Left renal cortex interstitium (tissue), 4 donors: ENCODE results near the gene XRCC3. TPM values are rescaled to one million over a fixed set of nuclear protein-coding genes. Genes with fewer than 3 reads are reported as not detected.

ENCODE experiments used
- DNase-seq, 4 donors: peaks; one replicate each; pipeline ENCODE4 v3.0.0-alpha.2; 2013; ENCODE audit warnings: low read depth in 4 of 4, low spot score in 2 of 4, missing footprints in 1 of 4
- polyA plus RNA-seq, 4 donors: library from polyadenylated mRNA; unstranded; fragments of 120-200 nt; gene quantifications; one replicate each; pipeline ENCODE4 v1.2.1, GENCODE V29; 2013; ENCODE audit not compliant: insufficient read length in 4 of 4

The XRCC3 gene
- polyA plus RNA-seq, 4 donors = 12.2 to 25.0 (median 17.6) TPM

DNA sequence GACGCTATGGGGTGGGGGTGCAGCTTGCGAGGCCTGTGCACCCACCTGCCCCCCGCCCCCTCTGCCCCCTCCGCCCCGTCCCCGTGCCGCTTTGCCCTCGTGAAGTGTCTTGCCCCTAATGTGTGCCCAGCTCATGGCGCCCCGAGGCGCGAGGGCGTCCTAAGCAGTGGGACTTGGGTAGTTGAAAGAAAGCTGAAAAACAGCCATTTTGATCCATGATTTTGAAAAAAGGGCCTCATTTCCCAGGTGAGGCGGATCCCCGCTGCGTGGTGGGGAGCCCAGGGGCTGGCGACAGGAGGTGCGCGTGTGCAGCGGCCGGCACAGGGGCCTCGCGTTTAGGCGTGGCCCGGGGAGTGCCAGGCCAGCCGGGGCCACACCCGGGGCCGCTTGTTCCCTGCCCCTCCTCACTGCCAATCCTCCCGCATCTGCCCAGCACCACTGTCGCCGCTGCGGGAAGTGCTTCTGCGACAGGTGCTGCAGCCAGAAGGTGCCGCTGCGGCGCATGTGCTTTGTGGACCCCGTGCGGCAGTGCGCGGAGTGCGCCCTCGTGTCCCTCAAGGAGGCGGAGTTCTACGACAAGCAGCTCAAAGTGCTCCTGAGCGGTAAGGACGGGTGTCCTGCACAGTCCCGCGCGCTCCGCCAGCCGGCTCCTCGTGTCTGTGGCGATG, 12.2 kb upstream of the XRCC3 start:
- DNase-seq = peak in 1 of 4 donors; percentile 41

DNA sequence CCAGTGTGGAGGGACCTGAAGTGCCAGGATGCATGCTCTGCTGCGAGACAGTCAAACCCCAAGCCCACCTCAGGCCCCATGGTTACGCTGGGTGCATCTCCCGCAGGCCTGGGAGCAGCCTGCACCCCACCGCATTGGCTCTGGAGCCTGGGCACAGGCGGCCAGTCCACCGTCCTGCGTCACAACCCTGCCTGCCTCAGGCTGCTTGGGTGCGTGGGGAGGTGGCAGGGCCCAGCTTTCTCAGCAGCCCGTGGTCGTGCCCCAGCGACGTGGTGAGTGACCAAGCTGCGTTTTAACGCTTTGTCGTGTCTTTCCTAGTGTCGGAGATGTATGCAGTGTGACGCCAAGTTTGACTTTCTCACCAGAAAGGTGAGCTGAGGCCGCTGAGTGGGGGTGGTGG, 11.2 kb upstream of the XRCC3 start:
- no peak for DNase-seq

DNA sequence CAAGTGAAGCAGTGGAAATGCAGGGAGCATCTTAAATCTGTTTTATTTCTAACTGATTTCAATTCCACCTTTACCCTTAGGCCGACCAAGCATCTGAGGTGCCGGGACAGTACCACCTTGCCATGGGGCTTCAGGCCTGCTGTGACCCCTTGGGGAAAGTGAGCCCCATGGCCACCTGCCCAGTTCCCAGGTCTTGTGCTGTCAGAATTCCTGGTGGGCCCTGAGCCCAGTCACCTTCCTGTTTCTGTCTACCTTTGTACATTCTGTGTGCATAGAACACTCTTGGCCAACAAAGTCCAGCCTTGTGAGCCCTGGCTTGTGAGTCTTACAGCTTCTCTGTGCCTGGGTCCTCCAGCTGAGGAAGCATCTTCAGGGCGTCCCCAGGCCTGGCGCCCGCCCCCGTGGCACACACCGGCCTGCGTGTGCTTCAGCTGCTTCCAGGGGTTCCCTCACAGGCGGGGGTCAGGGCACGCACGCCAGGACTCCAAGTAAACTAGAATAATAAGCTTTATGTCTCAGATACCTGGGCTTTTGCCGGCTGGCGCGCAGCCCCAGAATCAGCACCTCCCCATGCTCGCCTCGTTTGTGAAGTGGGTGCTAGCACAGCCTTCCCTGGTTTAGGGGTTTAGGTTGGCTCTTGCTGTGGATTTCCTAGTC, 10.6 kb upstream of the XRCC3 start:
- no peak for DNase-seq

DNA sequence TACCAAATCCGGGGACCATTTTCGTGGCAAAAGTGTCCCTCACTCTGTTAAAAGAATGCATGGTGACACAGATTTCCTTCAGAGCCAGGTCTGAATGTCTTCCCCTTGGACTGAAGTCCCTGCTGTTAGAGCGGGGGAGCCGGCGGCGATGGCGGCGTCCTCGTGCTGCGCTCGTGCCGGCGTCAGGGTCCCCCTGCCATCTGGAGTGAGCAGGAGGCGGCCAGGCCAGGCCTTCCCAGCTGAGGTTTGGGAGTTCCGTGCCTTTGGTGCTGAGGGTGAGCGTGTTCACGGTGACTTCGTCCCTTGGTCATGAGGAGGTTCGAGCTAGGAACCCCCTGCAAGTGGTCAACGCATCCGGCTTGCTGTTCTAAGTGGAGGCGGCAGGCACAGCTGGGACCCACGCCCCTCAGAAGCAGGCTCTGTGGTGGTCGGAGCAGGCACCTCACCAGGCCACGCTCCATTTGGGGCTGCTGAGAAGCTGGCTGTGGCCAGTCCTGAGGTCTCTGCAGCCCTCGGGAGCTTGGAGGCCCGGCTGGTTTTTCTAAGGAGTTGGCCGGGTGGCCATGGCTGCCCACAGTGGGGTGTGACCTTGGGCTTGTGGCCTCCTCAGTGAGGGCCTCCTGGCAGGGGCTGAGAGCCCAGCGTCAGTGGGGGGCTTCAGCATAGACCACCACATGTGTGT, 9.9 kb upstream of the XRCC3 start:
- DNase-seq = no peak

DNA sequence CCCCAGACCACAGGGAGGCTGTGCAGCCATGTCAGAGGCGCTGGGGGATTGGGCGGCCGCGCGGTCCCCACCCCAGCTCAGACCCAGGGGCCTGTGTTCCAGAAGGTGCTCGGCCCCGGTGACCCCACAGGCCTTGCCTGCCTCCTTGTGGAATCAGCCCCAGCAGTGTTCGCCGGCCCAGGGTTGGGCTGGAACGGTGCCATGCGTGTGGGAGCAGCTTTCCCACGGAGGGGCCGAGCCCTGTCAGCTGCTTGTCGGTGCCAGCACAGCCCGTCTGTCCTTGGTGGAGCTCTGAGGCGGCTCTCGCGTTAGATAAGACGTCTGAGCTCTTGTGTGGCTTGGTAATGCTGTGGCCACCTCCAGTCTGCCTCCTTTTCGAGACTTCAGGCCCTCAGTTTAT, 8.9 kb upstream of the XRCC3 start:
- DNase-seq = no peak

DNA sequence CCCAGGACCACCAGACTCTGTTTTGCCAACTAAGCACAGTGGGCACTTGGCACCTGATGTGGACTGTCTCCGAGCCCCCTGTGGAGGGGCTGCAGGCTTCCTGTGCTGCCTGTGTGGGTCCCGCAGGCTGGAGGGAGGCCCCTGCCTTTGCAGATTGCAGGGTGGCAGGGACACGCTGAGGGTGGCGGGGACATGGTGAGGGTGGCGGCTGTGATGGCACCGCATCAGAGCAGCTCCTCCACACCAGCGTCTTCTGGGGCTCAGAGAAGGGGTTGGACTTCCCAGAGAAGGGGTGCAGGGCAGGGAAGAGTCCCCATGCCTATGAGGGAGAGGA, 8.5 kb upstream of the XRCC3 start:
- no peak for DNase-seq

DNA sequence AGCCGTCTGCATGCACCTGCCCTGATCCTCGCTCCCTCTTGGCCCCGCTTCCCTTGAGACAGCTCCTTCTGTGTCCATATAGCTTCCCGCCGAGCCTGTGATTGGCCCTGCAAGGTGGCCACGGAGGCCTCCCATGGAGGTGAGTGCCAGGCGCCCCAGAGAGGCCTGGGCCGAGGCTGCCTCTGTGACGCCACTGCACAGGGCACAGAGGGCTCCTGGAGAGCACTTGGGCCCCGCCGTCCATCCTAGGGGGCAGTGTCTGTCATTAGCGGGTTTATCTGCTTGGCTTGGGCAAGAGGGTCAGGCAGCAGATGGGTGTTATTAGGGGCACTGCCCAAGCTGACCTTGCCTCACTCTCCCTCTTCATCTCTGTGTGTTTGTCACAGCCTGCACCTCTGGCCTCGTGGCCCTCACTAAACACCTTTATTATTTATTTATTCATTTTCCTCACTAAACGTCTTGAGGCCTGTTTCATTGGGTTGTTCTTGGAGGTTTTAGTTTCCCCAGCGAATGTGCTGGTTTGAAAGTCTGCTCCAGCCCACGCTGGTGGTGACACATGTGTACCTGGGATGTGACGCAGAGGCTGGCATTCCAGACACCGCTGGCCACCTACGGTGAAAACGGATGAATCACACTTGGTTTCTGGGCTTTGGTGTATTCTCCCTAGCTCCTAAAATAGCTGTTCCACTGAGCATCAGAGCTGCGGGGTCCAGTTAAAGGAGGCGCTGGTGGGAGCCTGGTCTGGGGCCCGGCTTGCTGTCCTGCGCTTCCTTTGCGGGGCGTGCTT, 6.3 kb upstream of the XRCC3 start:
- DNase-seq = no peak

DNA sequence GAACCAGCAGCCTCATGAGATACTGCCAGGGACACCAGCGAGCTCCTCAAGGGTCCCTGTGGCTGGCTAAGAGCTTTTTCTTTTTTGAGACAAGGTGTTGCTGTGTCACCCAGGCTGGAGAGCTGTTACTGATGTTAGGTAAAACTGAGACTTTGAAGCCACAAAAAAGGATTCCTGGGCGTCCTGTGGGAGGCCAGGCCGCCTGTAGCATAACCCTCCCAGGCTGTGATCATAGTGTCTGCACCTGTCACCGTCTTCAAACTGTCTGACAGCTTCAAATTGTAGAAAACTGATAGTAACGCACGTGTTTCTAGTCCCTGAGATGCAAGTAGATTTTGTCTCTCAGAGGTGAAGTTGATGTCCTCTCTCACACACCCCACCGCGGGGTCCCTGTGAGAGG, 4.5 kb upstream of the XRCC3 start:
- DNase-seq = no peak

DNA sequence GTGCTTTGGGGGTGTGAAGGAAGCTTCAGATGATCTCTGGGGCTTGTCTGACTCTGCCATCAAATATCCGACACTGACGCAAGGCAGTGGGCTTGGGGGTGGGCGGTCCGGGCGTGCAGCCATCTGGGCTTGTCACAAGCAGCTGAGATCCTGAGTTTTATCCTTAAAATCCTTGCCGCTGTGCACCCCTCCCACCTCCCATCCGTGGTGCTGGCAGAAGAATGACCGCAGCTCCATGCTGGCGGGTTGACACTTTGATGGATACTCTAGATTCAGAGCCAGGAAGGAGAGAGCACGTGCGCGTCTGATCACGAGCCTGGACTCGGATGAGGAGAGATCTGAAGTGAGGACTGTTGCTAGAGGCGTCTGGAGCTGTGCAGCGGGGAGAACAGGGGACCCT, 3.3 kb upstream of the XRCC3 start:
- DNase-seq = no peak

DNA sequence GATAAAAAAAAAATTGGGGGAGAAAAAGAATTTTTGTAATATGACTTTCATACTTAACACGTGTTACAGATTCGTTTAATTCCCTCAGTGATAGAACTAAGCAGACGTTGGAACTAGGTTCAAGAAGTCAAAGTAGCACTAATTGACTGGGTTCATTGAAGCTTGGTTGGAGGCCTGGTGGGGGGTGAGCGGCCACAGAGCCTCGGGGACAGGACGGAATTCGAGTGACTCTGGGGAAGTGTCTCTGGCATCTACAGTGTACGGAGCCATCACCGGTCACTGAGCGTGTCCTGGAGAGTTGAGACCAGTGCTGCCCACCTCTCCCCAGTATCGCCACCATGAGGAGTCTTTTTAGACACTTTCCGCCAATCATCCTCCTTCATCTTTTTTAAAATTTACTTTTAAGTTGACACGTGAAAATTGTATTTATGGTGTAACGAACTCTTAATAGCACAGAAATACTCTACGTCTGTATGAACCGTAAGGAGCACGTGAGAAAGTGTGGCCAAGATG, 1.7 kb upstream of the XRCC3 start:
- no peak for DNase-seq

DNA sequence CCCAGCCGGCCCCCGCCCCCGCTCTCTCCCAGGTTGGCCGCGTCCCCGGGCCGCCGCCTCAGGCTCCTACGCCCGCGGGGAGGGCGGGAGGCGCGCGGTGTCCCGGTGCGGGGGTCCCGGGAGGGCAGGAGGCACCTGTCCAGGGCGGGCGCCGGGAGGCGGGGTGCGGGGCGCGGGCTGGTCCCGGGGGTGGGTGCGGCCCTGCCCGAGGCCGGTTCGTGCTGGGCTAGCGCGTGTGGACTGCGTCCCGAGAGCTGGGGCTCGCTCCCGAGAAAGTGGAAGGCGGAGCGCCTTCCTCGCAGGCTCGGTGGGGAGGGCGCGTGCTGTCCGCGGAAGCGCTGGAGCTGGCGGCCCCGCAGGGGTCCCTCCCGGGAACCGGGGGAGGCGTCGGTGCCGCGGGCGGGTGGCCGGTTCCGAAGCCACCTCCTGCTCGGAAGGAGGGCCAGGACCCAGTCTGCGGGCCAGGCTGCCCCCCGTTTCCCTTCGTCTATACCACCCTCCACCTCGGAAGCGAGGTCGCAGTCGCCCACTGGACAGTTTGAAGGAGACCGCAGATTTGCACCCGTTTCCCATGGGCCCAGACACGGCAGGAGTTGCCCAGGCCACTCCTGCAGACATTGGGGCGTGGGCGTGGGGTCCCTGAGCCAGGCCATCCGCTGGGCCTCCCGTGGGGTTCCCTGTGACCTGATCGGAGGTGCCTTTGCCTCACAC, 995 bp upstream of the XRCC3 start:
- no peak for DNase-seq

DNA sequence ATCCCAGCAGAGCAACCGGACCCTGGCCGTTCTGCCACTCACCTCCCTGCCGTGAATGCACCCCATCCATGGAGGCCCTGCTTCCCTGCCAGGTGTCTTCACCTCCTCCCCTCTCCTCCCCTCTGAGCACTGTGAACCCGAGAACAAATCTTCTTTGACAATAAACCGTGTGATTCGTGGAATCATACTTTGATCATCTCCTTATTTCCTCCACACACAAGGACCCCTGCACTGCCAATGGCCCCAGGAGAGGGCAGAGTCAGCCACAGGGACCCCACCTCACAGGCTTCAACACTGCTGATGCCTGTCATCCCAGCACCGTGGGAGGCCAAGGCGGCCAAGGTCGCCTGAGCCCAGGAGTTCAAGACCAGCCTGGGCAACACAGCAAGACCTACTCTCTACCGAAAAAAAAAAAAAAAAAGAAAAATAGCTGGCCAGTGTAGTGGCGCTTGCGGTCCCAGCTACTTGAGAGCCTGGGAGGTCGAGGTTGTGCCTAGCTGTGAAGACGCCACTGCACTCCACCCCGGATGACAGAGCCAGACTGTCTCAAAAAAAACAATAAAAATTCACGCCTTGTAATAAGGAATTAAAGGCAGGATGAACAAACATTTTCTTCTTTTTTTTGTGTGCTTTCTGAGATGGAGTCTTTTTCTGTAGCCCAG, 1.1 kb downstream of the XRCC3 start:
- no peak for DNase-seq

DNA sequence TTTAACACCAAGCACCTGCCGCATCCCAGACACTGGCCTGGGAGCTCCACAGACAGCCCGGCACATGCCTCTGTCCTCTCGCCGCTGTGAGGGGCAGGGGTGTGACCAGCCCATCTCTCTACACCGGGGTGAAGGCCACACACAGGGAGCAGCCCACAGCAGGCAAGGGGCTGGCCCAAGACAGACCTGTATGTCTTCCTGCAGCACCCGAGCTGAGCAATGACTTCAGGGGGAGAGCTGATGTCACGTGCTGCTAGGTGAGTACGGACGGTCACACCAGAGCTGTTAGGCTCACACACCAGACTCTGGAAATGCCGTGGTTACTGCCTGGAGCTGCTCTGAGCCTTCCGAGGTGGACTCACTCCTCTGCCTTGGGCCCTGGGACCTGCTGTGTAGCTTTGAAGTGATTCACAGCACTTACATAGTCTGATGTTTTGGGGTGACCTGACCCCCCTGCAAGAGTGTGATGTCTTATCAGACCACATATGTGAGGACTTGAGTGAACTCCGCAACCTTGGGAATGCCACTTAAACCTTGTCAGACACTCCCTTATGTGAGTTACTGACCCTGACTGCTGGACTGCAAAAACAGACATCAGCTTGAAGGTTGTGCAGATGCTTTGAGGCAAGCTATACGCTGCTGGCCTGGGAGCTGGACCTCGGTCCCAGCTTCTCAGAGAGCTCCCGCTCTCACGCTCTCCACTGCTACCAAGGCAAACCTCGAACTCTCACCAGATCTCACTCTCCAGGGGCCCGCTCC, 1.8 kb downstream of the XRCC3 start:
- DNase-seq = no peak

DNA sequence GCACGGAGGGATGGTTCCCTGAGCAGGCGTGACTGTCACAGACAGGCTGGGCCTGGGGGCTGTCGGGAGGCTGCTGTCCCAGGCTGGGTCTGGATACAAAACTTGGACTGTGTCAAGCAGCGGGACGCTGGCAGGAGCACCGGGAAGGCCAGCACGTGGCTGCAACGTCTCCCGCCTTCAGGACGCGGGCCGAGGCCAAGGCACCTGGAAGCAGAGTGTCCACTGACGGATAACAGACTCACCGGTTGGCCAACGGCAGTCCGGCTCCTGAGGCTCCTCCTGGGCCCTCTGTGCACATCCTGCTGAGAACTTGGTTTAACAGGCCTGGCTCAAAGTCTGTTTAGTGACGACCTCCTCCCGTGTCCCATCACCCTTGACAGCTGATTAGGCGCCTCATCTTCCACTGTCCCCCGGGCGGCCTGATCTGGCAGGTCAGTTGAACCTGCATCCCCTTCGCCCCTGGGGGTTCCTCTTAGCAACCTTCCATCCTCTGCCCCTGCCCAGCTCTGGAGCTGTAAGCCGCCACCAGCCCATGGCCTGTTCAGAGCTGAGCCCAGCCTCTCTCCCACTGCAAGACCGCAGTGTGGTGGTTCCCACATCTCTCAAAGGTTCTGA, 2.5 kb downstream of the XRCC3 start:
- DNase-seq = no peak

DNA sequence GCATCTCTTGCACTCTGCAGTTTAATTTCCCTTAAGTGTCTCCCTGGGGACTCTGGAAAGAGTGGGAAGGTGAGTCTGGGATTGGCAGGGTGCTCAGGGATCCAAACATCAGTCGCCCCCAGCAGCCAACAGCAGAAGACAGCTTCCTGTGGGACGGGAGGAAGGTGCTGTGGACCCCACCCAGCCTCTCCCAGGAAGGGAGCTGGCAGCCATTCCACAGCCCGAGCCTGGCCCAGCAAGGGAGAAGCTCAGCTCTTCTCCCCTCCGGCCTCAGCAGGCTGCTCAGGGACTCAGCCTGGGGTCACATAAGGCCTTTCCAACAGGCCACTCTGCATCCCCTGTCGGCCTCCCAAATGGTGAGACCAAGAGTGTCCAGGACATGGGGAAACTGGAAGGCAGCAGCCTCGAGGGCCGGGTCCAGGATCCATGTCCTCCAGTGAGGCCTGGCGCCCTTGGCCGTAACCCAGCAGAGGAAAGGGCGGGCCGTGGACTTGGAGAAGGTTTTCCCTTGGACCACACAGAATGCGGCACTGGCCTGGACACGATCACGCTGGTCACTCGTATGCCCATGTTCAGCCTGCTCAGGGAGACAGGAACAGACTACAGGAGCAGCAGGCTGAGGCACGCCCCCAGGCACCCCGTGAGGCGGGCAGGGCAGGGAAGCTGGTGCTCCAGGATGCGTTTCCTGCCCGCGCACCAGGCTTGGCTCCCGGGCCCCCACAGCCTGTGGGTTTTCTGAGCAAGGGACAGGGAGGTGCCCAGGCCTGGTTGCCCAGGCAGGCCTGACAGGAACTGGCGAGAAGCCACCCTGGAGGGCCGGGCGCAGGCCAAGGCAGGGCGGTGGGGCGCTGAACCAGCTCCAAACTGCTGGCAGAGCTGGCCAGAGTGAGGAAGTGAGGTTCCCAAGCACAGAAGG, 3.5 kb downstream of the XRCC3 start:
- DNase-seq = no peak

DNA sequence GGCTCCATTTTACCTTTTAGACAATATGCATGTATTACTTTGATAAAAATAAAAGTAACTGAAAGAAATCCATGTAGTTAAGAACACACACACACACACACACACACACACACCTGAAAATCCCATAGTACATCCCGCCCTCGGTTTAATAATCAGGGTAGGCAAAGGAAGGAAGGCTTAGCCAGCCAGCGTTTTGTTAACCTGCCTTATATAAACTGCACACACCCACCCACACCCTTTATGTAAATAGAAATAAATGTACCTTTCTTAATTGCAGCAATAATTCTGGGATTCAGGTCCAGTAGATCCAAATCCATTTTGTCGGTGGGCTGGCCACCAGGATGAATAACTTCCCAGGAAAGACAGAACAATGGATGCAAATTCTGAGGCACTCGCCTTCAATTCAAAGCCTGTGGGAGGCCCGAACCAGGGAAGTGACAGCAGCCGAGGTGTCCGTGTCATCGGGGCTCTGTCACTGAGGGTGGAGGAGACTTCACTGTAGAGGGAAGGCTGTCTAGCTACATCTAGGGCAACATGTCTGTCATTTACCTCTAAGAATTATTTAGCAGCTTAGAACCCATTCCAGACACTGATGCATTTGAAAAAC, 4.4 kb downstream of the XRCC3 start:
- DNase-seq = no peak

DNA sequence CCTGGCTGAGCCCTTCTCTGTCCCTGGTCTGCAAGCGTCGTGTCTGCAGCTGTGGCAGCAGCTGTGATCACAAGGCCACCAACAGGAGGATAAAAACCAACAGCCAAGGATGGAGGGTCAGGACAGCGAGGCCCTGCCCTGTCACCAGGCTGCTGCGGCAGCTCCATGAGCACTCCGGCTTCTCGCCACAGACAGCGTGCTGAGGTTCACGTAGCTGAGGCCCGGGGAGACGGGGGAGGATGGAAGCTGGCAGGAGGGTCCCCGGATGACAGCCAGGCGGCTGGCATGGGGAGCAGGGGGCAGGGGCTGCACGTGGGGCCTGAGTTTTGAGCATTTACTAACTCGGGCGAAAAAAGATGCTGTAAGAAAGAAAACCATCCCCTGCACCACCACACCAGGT, 5.4 kb downstream of the XRCC3 start:
- no peak for DNase-seq
